ENCODE results near the gene TOR4A.

The TOR4A gene

GRCh38 chr9:137277329-137278041 is at the start of gene TOR4A:
TOR4A (plus strand) TSS chr9:137277726; CDS start chr9:137278690, 964 bp downstream.
- DNase-seq (ENCODE audit: low read depth in 2 of 2): no peak

- no peak for DNase-seq (ENCODE audit: low read depth in 2 of 2)
Observed at GRCh38 chr9:137227853-137228505, 49.5 kb upstream of the TOR4A start.

- DNase-seq (ENCODE audit: low read depth in 2 of 2): no peak
Observed at GRCh38 chr9:137228506-137228967, 49.0 kb upstream of the TOR4A start.

- DNase-seq (ENCODE audit: low read depth in 2 of 2): no peak
Observed at GRCh38 chr9:137228968-137229896, 48.3 kb upstream of the TOR4A start.

GRCh38 chr9:137229903-137230704 is 47.4 kb upstream of the TOR4A start:
- DNase-seq (ENCODE audit: low read depth in 2 of 2): no peak

GRCh38 chr9:137230705-137231371 is 46.7 kb upstream of the TOR4A start, which contains the start of gene SLC34A3:
SLC34A3 (plus strand) TSS chr9:137230901; CDS start chr9:137231703, 802 bp downstream.
- DNase-seq (ENCODE audit: low read depth in 2 of 2): no peak

GRCh38 chr9:137231372-137232039 is 46.0 kb upstream of the TOR4A start:
- no peak for DNase-seq (ENCODE audit: low read depth in 2 of 2)

- no peak for DNase-seq (ENCODE audit: low read depth in 2 of 2)
Observed at GRCh38 chr9:137232101-137232500, 45.4 kb upstream of the TOR4A start.

- no peak for DNase-seq (ENCODE audit: low read depth in 2 of 2)
Observed at GRCh38 chr9:137232510-137232909, 45.0 kb upstream of the TOR4A start.

GRCh38 chr9:137233143-137233980 is 44.2 kb upstream of the TOR4A start:
- DNase-seq (ENCODE audit: low read depth in 2 of 2): no peak

- no peak for DNase-seq (ENCODE audit: low read depth in 2 of 2)
Observed at GRCh38 chr9:137234055-137234697, 43.4 kb upstream of the TOR4A start.

GRCh38 chr9:137234758-137235423 is 42.6 kb upstream of the TOR4A start:
- DNase-seq (ENCODE audit: low read depth in 2 of 2): no peak

- DNase-seq (ENCODE audit: low read depth in 2 of 2): no peak
Observed at GRCh38 chr9:137235424-137236237, 41.9 kb upstream of the TOR4A start.

- DNase-seq (ENCODE audit: low read depth in 2 of 2): no peak
Observed at GRCh38 chr9:137236238-137236935, 41.1 kb upstream of the TOR4A start.

- DNase-seq (ENCODE audit: low read depth in 2 of 2): no peak
Observed at GRCh38 chr9:137236936-137237421, 40.5 kb upstream of the TOR4A start.

Data from fibroblast of skin of left biceps (primary cell).